HG03066 (cell line): ENCODE data around the gene EXOC4.
"Not testable (repeated sequence)": the region's sequence is repeated elsewhere in the genome, so short reads cannot be mapped to it uniquely, and the experiment has no call there.

ENCODE experiments used
- ATAC-seq: cut with Tn5 transposase; IDR thresholded peaks from one replicate; pipeline ENCODE4 v1.9.1; 2021; ENCODE audit warnings: low read depth; ENCODE audit not compliant: unreplicated experiment

EXOC4 gene

GRCh38 chr7:133602291-133602690 is 349.4 kb downstream of the EXOC4 start:
- no peak for ATAC-seq

- no peak for ATAC-seq
Observed at GRCh38 chr7:133606991-133607390, 354.1 kb downstream of the EXOC4 start.

- no peak for ATAC-seq
Observed at GRCh38 chr7:133609806-133610205, 356.9 kb downstream of the EXOC4 start.

GRCh38 chr7:133611955-133612354 is 359.1 kb downstream of the EXOC4 start:
- no peak for ATAC-seq

GRCh38 chr7:133613250-133613790 is 360.4 kb downstream of the EXOC4 start:
- no peak for ATAC-seq

- no peak for ATAC-seq
Observed at GRCh38 chr7:133614251-133614650, 361.4 kb downstream of the EXOC4 start.

GRCh38 chr7:133618970-133619369 is 366.1 kb downstream of the EXOC4 start:
- ATAC-seq = no peak

- no peak for ATAC-seq
Observed at GRCh38 chr7:133619491-133619890, 366.6 kb downstream of the EXOC4 start.

- ATAC-seq = no peak
Observed at GRCh38 chr7:133623721-133624120, 370.8 kb downstream of the EXOC4 start.

GRCh38 chr7:133625046-133625445 is 372.2 kb downstream of the EXOC4 start:
- ATAC-seq = no peak

GRCh38 chr7:133629701-133630100 is 376.8 kb downstream of the EXOC4 start:
- no peak for ATAC-seq

GRCh38 chr7:133633055-133633454 is 380.2 kb downstream of the EXOC4 start:
- ATAC-seq = no peak

GRCh38 chr7:133635541-133635940 is 382.7 kb downstream of the EXOC4 start:
- no peak for ATAC-seq

GRCh38 chr7:133638857-133639256 is 386.0 kb downstream of the EXOC4 start:
- ATAC-seq = no peak

GRCh38 chr7:133641436-133641835 is 388.6 kb downstream of the EXOC4 start:
- ATAC-seq = no peak

- no peak for ATAC-seq
Observed at GRCh38 chr7:133642907-133643306, 390.0 kb downstream of the EXOC4 start.

- ATAC-seq = not testable (repeated sequence)
Observed at GRCh38 chr7:133643652-133644051, 390.8 kb downstream of the EXOC4 start.

GRCh38 chr7:133645884-133646391 is 393.1 kb downstream of the EXOC4 start:
- ATAC-seq = no peak

- no peak for ATAC-seq
Observed at GRCh38 chr7:133646472-133647315, 393.8 kb downstream of the EXOC4 start.

GRCh38 chr7:133649593-133649992 is 396.7 kb downstream of the EXOC4 start:
- no peak for ATAC-seq

- no peak for ATAC-seq
Observed at GRCh38 chr7:133650069-133650468, 397.2 kb downstream of the EXOC4 start.
